ENCODE data around the gene LRRC43. TPM values are rescaled to one million over a fixed set of nuclear protein-coding genes. Genes with fewer than 3 reads are reported as not detected.

LRRC43 gene
- total RNA-seq, 1 experiment from 2014 or later, result 0.22 TPM

- no peak for DNase-seq (ENCODE audit: low spot score)
- ChIA-PET POLR2A (no interaction called here), CTCF (interaction anchor here (0.6 kb wide), 1 partner anchor 1119 kb away, joined by 5 read pairs; no protein-coding TSS in a partner anchor)
- Mint-ChIP-seq H3K27ac (no peak overlapping the region), H3K4me1 (no peaks in the 10 kb centered on the region), H3K36me3 (peaks cover 27% of the 10 kb centered on the region), H3K27me3 (ENCODE audit: low read depth) (no peaks in the 10 kb centered on the region), H3K4me3 (no peak overlapping the region), H3K9me3 (no peaks in the 10 kb centered on the region)
- TF ChIP-seq GABPB1 (CRISPR knock-in tag; IDR thresholded peaks at IDR 0.05), result no peak
- TF ChIP-seq ATF3 (CRISPR knock-in tag; conservative IDR thresholded peaks at IDR 0.05), result no peak
- TF ChIP-seq PREB (CRISPR knock-in tag; IDR thresholded peaks at IDR 0.05; ENCODE audit: borderline replicate concordance), result no peak
- TF ChIP-seq FOXP1 (CRISPR knock-in tag; IDR thresholded peaks at IDR 0.05; ENCODE audit: borderline replicate concordance), result no peak
- no peak for TF ChIP-seq NFATC4 (CRISPR knock-in tag; IDR thresholded peaks at IDR 0.05)
- no peak for TF ChIP-seq E2F4 (CRISPR knock-in tag; IDR thresholded peaks at IDR 0.05; ENCODE audit: borderline replicate concordance, low read depth)
- TF ChIP-seq ZNF138 (CRISPR knock-in tag; conservative IDR thresholded peaks at IDR 0.05), result no peak
- TF ChIP-seq NFE2L1 (CRISPR knock-in tag; IDR thresholded peaks at IDR 0.05), result no peak
- TF ChIP-seq JUN (CRISPR knock-in tag; IDR thresholded peaks at IDR 0.05), result no peak
- no peak for TF ChIP-seq ATF2 (CRISPR knock-in tag; IDR thresholded peaks at IDR 0.05; ENCODE audit: borderline replicate concordance, low read depth)
- ATAC-seq, result no peak
Observed at GRCh38 chr12:122238861-122239260, 55.9 kb downstream of the LRRC43 start.

GRCh38 chr12:122243965-122244364 lies 61.0 kb downstream of the LRRC43 start:
- ATAC-seq (no peak), DNase-seq (ENCODE audit: low spot score) (no peak)
- peaks cover 17% of the 10 kb centered on the region for H3K36me3 Mint-ChIP-seq
- H3K4me3 Mint-ChIP-seq, result no peak overlapping the region
- no peaks in the 10 kb centered on the region for H3K4me1 Mint-ChIP-seq
- H3K27ac Mint-ChIP-seq, result no peak overlapping the region
- ChIA-PET POLR2A (no interaction called here), CTCF (no interaction called here)
- H3K9me3 Mint-ChIP-seq, result no peaks in the 10 kb centered on the region
- H3K27me3 Mint-ChIP-seq (ENCODE audit: low read depth), result no peaks in the 10 kb centered on the region
- no peak for TF ChIP-seq ESRRA (CRISPR knock-in tag; IDR thresholded peaks at IDR 0.05; ENCODE audit: borderline replicate concordance)
- TF ChIP-seq JUN (CRISPR knock-in tag; IDR thresholded peaks at IDR 0.05), result no peak
- no peak for TF ChIP-seq ZNF396 (CRISPR knock-in tag; IDR thresholded peaks at IDR 0.05; ENCODE audit: borderline replicate concordance)
- TF ChIP-seq MAX (CRISPR knock-in tag; IDR thresholded peaks at IDR 0.05), result no peak
- no peak for TF ChIP-seq USF2 (CRISPR knock-in tag; IDR thresholded peaks at IDR 0.05)
- no peak for TF ChIP-seq ZNF138 (CRISPR knock-in tag; conservative IDR thresholded peaks at IDR 0.05)
- TF ChIP-seq ZNF671 (CRISPR knock-in tag; IDR thresholded peaks at IDR 0.05), result no peak
- no peak for TF ChIP-seq SP1 (CRISPR knock-in tag; conservative IDR thresholded peaks at IDR 0.05)
- no peak for TF ChIP-seq GABPB1 (CRISPR knock-in tag; IDR thresholded peaks at IDR 0.05)
- TF ChIP-seq RELA (CRISPR knock-in tag; IDR thresholded peaks at IDR 0.05; ENCODE audit: borderline replicate concordance), result no peak
- TF ChIP-seq ZNF532 (CRISPR knock-in tag; IDR thresholded peaks at IDR 0.05; ENCODE audit: borderline replicate concordance), result no peak
- TF ChIP-seq CREB1 (CRISPR knock-in tag; IDR thresholded peaks at IDR 0.05), result no peak
- no peak for TF ChIP-seq AFF4 (CRISPR knock-in tag; IDR thresholded peaks at IDR 0.05; ENCODE audit: borderline replicate concordance)
- TF ChIP-seq KAT7 (CRISPR knock-in tag; IDR thresholded peaks at IDR 0.05; ENCODE audit: borderline replicate concordance), result no peak
